Effector memory CD8-positive, alpha-beta T cell (primary cell): ENCODE results near the gene FAHD2B.
"Not testable (repeated sequence)": the region's sequence is repeated elsewhere in the genome, so short reads cannot be mapped to it uniquely, and the experiment has no call there.

Experiments used
- ATAC-seq: fragments of 150-1000 bp; cut with Tn5 transposase; replicated peaks from 2 replicates; pipeline ENCODE4 v1.10.0; 2021; ENCODE audit warnings: mild to moderate bottlenecking, moderate library complexity
- DNase-seq, 3 experiments: peaks; one replicate each; pipeline ENCODE4 v3.0.0; 2021
- H3K27ac Mint-ChIP-seq, 2 donors: one replicate each; pipeline ENCODE4 v1.8.0; 2022; ENCODE audit warnings: mild to moderate bottlenecking in 2 of 2, mixed read lengths in 2 of 2, moderate library complexity in 2 of 2
- H3K27me3 Mint-ChIP-seq, 2 donors: one replicate each; pipeline ENCODE4 v1.8.0; 2022; ENCODE audit warnings: mixed read lengths in 2 of 2
- H3K36me3 Mint-ChIP-seq: one replicate; pipeline ENCODE4 v1.8.0; 2022; ENCODE audit warnings: mild to moderate bottlenecking, moderate library complexity, mixed read lengths; ENCODE audit not compliant: insufficient read depth
- H3K4me1 Mint-ChIP-seq, 2 donors: one replicate each; pipeline ENCODE4 v1.8.0; 2022; ENCODE audit warnings: low read depth in 2 of 2, mixed read lengths in 2 of 2
- H3K4me3 Mint-ChIP-seq, 2 donors: one replicate each; pipeline ENCODE4 v1.8.0; 2022; ENCODE audit warnings: mild to moderate bottlenecking in 2 of 2, mixed read lengths in 2 of 2, moderate library complexity in 2 of 2
- H3K9me3 Mint-ChIP-seq, 2 donors: one replicate each; pipeline ENCODE4 v1.8.0; 2022; ENCODE audit warnings: mixed read lengths in 2 of 2

The FAHD2B gene

GRCh38 chr2:97088706-97089105, 6.0 kb downstream of the FAHD2B start:
- ATAC-seq, H3K4me1 Mint-ChIP-seq, H3K9me3 Mint-ChIP-seq, H3K27ac Mint-ChIP-seq, H3K27me3 Mint-ChIP-seq, H3K4me3 Mint-ChIP-seq, H3K36me3 Mint-ChIP-seq, DNase-seq: not testable (repeated sequence)

GRCh38 chr2:97085093-97085492, 9.6 kb downstream of the FAHD2B start:
- DNase-seq, H3K27me3 Mint-ChIP-seq, H3K9me3 Mint-ChIP-seq, H3K27ac Mint-ChIP-seq, ATAC-seq, H3K4me1 Mint-ChIP-seq, H3K4me3 Mint-ChIP-seq, H3K36me3 Mint-ChIP-seq: not testable (repeated sequence)

- not testable (repeated sequence) for H3K9me3 Mint-ChIP-seq, ATAC-seq, H3K27ac Mint-ChIP-seq, H3K27me3 Mint-ChIP-seq, DNase-seq, H3K36me3 Mint-ChIP-seq, H3K4me3 Mint-ChIP-seq, H3K4me1 Mint-ChIP-seq
These were observed 11.2 kb downstream of the FAHD2B start for GRCh38 chr2:97083516-97083915.

- DNase-seq, H3K9me3 Mint-ChIP-seq, ATAC-seq, H3K27ac Mint-ChIP-seq, H3K36me3 Mint-ChIP-seq, H3K4me1 Mint-ChIP-seq, H3K27me3 Mint-ChIP-seq, H3K4me3 Mint-ChIP-seq: not testable (repeated sequence)
These were observed 12.5 kb downstream of the FAHD2B start for GRCh38 chr2:97082206-97082605.

GRCh38 chr2:97080855-97081254, 13.8 kb downstream of the FAHD2B start:
- not testable (repeated sequence) for H3K4me1 Mint-ChIP-seq, H3K36me3 Mint-ChIP-seq, ATAC-seq, H3K9me3 Mint-ChIP-seq, H3K27ac Mint-ChIP-seq, DNase-seq, H3K27me3 Mint-ChIP-seq, H3K4me3 Mint-ChIP-seq

GRCh38 chr2:97077213-97077612, 17.5 kb downstream of the FAHD2B start:
- H3K36me3 Mint-ChIP-seq, H3K4me1 Mint-ChIP-seq, H3K9me3 Mint-ChIP-seq, H3K27ac Mint-ChIP-seq, ATAC-seq, H3K27me3 Mint-ChIP-seq, H3K4me3 Mint-ChIP-seq, DNase-seq: not testable (repeated sequence)

GRCh38 chr2:97070915-97071314, 23.8 kb downstream of the FAHD2B start:
- H3K27me3 Mint-ChIP-seq, result peaks cover 18 to 27% of the 10 kb centered on the region in 2 donors
- DNase-seq, H3K4me3 Mint-ChIP-seq, H3K36me3 Mint-ChIP-seq, H3K4me1 Mint-ChIP-seq, H3K27ac Mint-ChIP-seq, ATAC-seq, H3K9me3 Mint-ChIP-seq: not testable (repeated sequence)

- H3K4me1 Mint-ChIP-seq, DNase-seq, H3K4me3 Mint-ChIP-seq, ATAC-seq, H3K9me3 Mint-ChIP-seq, H3K27ac Mint-ChIP-seq, H3K36me3 Mint-ChIP-seq: not testable (repeated sequence)
- H3K27me3 Mint-ChIP-seq, result peaks cover 23 to 32% of the 10 kb centered on the region in 2 donors
These were observed 26.0 kb downstream of the FAHD2B start for GRCh38 chr2:97068722-97069121.

GRCh38 chr2:97068074-97068473, 26.6 kb downstream of the FAHD2B start:
- Mint-ChIP-seq H3K4me1 (no peaks in the 10 kb centered on the region), H3K9me3 (no peaks in the 10 kb centered on the region), H3K27ac (no peak overlapping the region), H3K4me3 (no peak overlapping the region), H3K36me3 (no peaks in the 10 kb centered on the region), H3K27me3 (peaks cover 23 to 32% of the 10 kb centered on the region in 2 donors)
- ATAC-seq (no peak), DNase-seq (no peak)

GRCh38 chr2:97067279-97068004, 27.2 kb downstream of the FAHD2B start:
- no peaks in the 10 kb centered on the region for H3K36me3 Mint-ChIP-seq
- ATAC-seq (no peak), DNase-seq (no peak)
- no peaks in the 10 kb centered on the region for H3K9me3 Mint-ChIP-seq
- peaks cover 23 to 32% of the 10 kb centered on the region in 2 donors for H3K27me3 Mint-ChIP-seq
- H3K4me3 Mint-ChIP-seq, result no peak overlapping the region
- H3K4me1 Mint-ChIP-seq, result no peaks in the 10 kb centered on the region
- H3K27ac Mint-ChIP-seq, result no peak overlapping the region

GRCh38 chr2:97066030-97066429, 28.7 kb downstream of the FAHD2B start:
- DNase-seq, H3K36me3 Mint-ChIP-seq, H3K9me3 Mint-ChIP-seq, H3K4me1 Mint-ChIP-seq, H3K4me3 Mint-ChIP-seq, ATAC-seq, H3K27ac Mint-ChIP-seq: not testable (repeated sequence)
- H3K27me3 Mint-ChIP-seq, result peaks cover 23 to 32% of the 10 kb centered on the region in 2 donors

GRCh38 chr2:97062020-97062419, 32.7 kb downstream of the FAHD2B start:
- H3K4me1 Mint-ChIP-seq, H3K36me3 Mint-ChIP-seq, ATAC-seq, H3K9me3 Mint-ChIP-seq, DNase-seq, H3K4me3 Mint-ChIP-seq, H3K27ac Mint-ChIP-seq: not testable (repeated sequence)
- peaks cover 19 to 31% of the 10 kb centered on the region in 2 donors for H3K27me3 Mint-ChIP-seq

- H3K27me3 Mint-ChIP-seq, result peaks cover 12 to 30% of the 10 kb centered on the region in 2 donors
- H3K27ac Mint-ChIP-seq, ATAC-seq, DNase-seq, H3K9me3 Mint-ChIP-seq, H3K4me1 Mint-ChIP-seq, H3K36me3 Mint-ChIP-seq, H3K4me3 Mint-ChIP-seq: not testable (repeated sequence)
These were observed 34.9 kb downstream of the FAHD2B start for GRCh38 chr2:97059782-97060181.

- H3K27ac Mint-ChIP-seq, H3K36me3 Mint-ChIP-seq, H3K4me1 Mint-ChIP-seq, ATAC-seq, H3K9me3 Mint-ChIP-seq, DNase-seq, H3K4me3 Mint-ChIP-seq: not testable (repeated sequence)
- peaks cover 9 to 31% of the 10 kb centered on the region in 2 donors for H3K27me3 Mint-ChIP-seq
These were observed 38.5 kb downstream of the FAHD2B start for GRCh38 chr2:97056150-97056549.
